H54 (cell line): Measurements from ENCODE around the gene SPR.

Source experiments
- DNase-seq: peaks from one replicate; pipeline ENCODE4 v3.0.0; 2011; ENCODE audit warnings: low spot score, mixed read lengths; ENCODE audit not compliant: insufficient read length
- FAIRE-seq: peaks from 3 replicates; lab custom pipeline; 2011; peaks lifted over from hg19 to GRCh38; lab: Jason Lieb, UNC
- POLR2A ChIP-seq: IDR thresholded peaks from 2 replicates; pipeline ENCODE4 v1.6.1; 2011; ENCODE audit warnings: low read depth, mild to moderate bottlenecking, low read length

SPR gene

DNA sequence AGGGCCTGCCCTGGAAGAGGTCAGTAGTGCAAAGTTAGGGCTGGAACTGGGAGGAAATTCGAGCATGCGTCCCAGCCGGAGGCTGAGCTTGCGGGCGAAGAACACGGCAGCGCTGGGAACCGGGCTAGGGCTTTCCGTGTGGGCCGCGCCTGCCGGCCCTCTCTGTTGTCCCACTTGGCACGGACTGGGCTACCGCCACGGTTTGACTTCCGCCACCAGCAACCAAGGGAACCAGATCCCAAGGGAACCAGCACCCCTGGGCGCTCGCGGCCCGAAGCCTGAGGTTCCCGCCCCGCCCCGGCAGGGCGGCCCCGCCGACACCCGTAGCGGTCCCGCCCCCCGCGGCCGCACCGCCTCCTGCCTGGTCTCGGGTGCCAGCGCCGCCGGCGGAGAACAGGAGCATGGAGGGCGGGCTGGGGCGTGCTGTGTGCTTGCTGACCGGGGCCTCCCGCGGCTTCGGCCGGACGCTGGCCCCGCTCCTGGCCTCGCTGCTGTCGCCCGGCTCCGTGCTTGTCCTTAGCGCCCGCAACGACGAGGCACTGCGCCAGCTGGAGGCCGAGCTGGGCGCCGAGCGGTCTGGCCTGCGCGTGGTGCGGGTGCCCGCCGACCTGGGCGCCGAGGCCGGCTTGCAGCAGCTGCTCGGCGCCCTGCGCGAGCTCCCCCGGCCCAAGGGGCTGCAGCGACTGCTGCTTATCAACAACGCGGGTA, at the start of gene SPR:
TSS of gene SPR (plus strand) at position 377 of the 708 bp plus-strand sequence. CDS start at position 402, 25 bp downstream.
- FAIRE-seq (no peak), DNase-seq (peak; percentile 77)
- TF ChIP-seq POLR2A: peak; percentile 59

GRCh38 chr2:72840066-72840465, 47.1 kb upstream of the SPR start:
- FAIRE-seq: no peak

DNA sequence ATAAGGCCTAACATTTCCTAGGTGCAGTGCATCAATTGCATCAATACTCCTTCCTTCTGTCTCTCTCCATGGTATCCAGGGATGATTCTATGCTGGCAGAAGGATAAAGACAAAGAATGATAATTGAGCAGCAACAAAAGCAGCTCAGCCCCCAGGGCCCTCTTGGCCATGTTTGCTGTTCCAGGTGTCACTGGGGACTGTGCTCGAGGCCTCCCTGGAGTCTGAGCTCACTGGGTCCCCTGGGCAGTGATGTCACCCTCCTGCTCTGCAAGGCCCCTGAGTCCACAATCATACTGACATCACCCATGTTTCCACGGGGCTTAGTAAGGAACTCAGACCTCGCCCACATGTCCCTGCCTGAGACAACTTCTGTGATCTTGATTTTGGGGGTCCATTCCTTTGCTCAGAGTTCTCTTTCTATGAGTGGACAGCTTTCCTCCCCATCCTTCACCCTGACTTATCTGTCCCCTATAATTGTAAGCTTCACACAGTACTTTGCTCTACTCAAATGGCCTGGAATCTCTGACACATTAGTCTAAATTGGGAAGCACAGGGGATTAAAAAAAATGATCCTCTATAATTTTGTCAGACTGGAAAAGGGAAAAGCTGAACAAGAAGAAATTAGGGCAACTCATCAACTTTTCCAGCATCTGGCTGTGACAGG, 45.6 kb upstream of the SPR start:
- TF ChIP-seq POLR2A: no peak
- FAIRE-seq: no peak
- no peak for DNase-seq

More at GRCh38 chr2:72840066-72840465, 47.1 kb upstream of the SPR start:
- DNase-seq: no peak
- TF ChIP-seq POLR2A: no peak

- FAIRE-seq (no peak), DNase-seq (no peak)
- TF ChIP-seq POLR2A: no peak
Measured at GRCh38 chr2:72843301-72843700, 43.9 kb upstream of the SPR start.

GRCh38 chr2:72846171-72847095, 40.8 kb upstream of the SPR start:
- DNase-seq (no peak), FAIRE-seq (no peak)
- TF ChIP-seq POLR2A: no peak

DNA sequence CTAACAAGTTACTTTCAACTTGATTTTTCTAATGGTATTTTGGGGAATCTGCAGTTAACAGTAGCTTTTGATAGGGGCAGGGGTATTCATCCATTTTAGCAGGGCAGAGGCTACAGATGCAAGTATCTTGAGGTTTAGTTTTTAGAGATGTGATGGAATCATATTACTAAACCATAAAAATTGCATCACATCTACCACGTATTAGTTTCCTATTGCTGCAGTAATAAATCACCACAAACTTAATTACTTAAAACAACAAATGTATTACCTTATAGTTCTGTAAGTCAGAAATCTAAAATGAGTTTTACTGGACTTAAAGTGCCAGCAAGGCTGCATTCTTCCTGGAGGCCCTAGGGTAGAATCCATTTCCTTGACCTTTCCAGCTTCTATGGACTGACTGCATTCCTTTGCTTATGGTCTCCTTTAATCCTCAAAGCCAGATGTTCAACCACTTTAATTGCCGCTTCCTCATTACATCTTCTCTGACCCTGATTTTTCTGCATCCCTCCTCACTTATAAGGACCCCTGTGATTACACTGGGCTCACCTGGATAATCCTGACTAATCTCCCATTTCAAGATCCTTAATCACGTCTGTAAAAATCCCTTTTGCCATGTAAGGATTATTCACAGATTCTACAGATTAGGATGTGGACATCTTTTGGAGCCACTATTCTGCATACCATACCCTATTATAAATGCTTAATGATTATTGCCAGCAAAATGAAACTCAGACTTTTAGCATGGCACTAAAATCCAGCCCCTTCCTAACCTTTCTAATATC, 39.5 kb upstream of the SPR start:
- TF ChIP-seq POLR2A: no peak
- DNase-seq (no peak), FAIRE-seq (no peak)

- DNase-seq: no peak
- no peak for TF ChIP-seq POLR2A
- no peak for FAIRE-seq
Measured at GRCh38 chr2:72848436-72849137, 38.6 kb upstream of the SPR start.

- DNase-seq (no peak), FAIRE-seq (no peak)
- TF ChIP-seq POLR2A: no peak
Measured at GRCh38 chr2:72849138-72849462, 38.1 kb upstream of the SPR start.

GRCh38 chr2:72851333-72851732, 35.9 kb upstream of the SPR start:
- no peak for DNase-seq
- TF ChIP-seq POLR2A: no peak
- FAIRE-seq: no peak

DNA sequence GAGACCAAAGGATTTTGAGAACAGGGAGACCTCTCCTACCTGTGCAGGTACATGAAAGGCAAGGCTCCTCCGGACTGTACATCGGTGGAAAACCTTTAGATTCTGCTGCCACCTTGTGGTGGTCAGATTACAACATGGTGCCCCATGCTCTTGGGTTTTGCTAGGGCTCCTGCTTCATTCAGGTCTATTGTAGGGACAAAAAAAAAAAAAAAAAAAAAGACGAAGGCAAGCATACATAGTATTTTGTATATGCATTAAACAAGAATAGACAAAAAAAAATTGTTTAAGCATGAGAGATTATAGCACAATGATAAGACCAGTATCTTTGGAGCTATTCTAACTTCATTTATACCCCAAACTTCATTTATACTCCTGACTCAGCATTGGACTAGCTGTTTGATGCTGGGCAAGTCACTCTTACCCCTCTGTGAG, 27.4 kb upstream of the SPR start:
- TF ChIP-seq POLR2A: no peak
- FAIRE-seq (peak; percentile 69), DNase-seq (peak; percentile 33)

DNA sequence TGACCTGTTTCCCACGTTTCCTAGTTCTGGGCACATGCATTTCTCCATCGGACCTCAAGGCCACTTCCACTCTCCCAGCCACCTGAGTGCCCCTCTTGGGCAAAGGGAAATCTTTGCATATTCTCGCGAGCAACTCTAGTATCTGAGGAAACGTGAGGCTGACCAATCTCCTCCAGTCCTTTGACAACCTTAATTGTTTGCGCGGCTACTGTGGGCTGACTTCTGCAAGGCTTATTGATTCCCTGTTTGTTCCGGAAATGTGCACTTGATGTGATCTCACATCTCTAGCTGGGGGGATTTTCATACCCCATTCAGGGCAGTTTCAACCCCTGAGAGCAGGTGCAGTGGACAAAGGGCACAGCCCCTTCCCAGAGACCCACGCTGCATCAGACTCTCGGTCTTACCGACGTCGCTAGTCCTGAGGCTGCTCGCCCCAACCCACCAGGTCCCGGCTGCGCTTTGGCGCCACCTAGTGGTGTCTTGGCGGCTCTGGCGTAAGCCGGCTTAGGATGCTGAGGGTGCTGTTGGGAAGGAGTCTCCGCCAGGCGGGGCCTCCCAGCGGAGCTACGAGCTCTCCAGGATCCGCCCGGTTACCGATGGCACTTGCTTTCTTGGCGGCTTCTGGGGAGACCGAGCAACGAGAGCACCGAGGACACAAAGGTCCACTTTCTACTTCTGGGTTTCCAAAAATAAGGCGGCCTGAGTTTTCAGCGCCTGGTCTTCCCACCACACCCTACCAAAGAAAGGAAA, 24.8 kb upstream of the SPR start:
- DNase-seq (peak; percentile 81), FAIRE-seq (peak; percentile 84)
- TF ChIP-seq POLR2A: no peak

GRCh38 chr2:72863046-72863445, 24.2 kb upstream of the SPR start:
- FAIRE-seq: no peak
- DNase-seq: no peak
- no peak for TF ChIP-seq POLR2A
